GM21576 (cell line): ENCODE data around the gene LGI2.
A peak's percentile ranks its signal among the peaks of the same experiment; 100 is the strongest.

Source experiments
- ATAC-seq: cut with Tn5 transposase; IDR thresholded peaks from one replicate; pipeline ENCODE4 v1.9.1; 2021; ENCODE audit warnings: mild to moderate bottlenecking, moderate library complexity; ENCODE audit not compliant: unreplicated experiment

The LGI2 gene

DNA sequence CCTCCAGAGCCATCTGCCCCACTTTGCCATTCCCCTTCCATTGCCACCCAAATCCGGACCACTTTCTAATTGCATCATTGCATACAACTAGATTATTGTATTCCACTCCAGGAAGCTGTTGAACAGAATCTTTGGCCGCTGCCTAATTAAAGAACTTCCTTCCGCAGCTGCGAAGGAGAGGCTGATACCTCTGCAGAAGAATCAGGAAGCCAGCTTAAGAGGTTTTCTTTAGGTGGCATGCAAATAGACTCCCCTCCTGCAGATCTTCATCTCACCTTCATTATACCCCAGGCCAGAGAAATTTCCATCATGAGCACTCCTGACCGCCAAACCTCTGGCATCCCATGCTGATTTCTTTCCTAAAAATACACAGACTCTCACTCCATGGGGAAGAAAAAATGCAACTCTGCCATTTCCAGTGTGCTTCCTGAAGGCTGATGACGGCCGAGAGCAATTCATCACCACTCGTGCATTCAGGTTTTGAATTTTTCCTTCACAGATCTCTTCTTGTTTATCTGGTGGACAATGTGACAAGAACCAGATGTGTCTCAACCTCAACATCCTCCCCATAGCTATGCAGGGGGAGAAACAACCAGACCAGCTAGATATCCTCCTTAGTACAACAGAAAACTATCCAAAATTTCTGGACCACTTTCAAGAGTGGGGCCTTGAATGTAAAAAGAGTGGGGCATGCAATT is 31.2 kb downstream of the LGI2 start:
- ATAC-seq, result no peak

DNA sequence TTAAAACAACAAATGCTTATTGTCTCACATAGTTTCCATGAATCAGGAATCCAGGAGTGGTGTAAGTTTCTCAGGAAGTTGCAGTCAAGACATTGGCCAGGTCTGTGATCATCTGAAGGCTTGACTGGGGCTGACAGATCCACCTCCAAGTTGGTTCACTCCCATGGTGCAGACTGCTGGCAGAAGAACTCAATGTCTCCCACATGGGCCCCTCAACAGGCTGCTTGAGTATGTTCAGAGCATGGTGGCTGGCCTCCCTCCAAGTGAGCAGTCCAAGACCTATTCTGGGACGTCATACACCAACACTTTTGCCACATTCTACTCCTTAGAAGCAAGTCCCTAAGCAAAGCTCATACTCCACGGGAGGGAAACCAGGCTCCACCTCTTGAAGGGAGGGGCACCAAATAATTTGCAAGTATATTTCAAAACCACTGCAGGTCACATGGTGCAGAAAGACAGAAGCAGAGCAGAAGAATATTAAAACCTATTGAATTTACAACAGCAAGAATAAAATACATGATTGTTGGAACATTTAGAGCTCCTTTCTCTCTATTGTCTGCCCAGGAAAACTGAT is 35.3 kb downstream of the LGI2 start:
- ATAC-seq, result no peak

DNA sequence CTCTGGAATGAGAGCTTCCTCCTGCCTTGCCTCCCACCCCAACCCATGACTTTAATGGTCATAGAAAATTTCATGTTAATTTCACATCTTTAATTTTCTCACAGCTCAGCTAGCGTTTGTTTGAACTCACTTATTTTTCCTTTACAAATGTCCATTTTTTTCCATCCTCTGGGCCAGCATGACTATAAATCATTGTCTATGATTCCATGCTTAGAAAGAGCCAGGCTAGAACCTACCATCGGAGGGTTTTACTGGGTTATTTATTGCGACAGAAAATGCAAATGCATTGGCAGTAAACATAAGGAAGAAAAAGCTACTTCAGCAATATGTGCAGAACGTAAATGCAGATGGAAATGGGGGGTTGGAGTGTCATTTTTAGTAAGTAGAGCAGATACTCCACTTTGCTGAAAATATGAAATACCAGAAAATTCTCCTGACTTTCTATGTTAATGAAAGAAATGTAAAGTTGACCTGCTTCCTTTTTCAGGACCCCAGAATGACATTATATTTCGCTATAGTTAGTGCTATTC is 37.1 kb downstream of the LGI2 start:
- ATAC-seq, result no peak

- ATAC-seq, result no peak
Measured at GRCh38 chr4:24992968-24993367, 37.8 kb downstream of the LGI2 start.

- ATAC-seq, result no peak
Measured at GRCh38 chr4:24991015-24991414, 39.7 kb downstream of the LGI2 start.

DNA sequence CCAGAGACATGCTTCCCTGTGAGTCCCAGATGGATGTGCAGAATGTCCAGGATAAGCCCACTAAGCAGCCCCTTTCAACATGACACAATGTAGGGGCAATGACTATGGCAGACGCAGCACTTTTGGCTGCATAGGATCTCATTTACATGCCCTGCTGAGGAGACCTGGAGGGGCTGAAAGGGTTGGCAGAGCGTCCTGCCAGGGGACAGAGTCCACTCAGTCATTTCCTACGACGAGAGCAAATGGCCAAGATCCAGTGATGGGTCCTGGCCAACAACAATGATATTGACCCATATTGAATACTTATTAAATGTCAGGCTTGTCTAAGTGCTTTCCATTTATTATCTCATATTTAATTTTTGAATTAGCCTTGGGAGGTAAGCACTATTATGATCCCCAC is 41.4 kb downstream of the LGI2 start:
- no peak for ATAC-seq

DNA sequence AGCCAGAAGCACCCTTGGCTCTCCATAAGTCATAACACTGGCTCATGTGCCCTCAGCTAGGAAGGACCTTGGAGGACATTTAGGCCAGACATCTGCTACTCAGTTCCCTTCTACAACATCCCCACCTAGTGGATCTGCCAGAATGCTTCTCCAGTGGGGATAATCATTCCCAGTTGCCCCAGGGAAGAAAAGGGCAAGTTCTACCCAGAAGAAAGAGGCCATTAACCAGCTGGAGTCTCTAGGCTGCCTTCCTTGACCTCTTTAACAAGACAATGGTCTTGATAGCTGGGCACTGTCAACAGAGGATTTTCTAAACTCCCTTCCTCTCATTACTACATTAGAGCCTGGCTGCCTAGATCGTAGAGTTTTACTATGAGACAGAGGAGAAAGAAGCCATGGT is 42.0 kb downstream of the LGI2 start:
- no peak for ATAC-seq

GRCh38 chr4:24984602-24985532 is 45.9 kb downstream of the LGI2 start:
- no peak for ATAC-seq

DNA sequence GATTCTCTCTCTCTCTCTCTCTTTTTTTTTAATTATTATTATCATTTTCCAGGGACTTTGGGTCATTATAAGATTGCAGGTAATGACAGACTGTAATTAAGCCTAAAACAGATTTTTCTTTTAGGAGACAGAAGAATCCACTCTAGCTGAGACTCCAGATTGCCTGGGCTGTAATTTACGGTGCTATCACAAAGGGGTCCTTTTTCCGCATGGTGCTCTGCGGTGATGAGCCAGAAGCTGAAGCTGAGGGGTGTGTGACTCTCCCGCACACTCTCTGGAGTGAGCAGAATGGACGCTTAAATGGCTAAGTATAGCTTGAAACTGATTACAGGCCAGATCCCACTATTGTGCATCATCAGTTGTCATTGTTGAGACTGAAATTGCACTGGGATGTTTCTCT is 50.0 kb downstream of the LGI2 start:
- no peak for ATAC-seq

GRCh38 chr4:24980064-24980690 is 50.6 kb downstream of the LGI2 start:
- peak; percentile 52 for ATAC-seq

DNA sequence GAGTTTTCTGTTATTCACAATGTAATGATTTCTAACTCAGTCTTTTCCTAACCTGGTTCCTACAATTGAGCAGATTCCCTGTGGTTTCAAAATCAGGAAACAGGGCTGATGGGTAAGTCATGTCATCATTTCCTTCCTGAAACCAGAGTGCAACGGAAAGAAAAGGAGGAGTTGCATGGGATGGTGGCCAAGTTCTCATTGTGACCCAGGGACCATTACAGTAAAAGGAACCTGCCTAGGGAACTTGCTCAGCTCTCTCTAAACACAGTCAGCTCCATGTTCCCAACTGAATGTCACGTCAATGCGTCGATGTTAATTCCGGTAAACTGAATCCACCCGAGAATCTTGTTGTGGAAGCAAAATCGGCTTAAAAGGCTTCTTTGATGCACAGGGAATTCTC is 51.2 kb downstream of the LGI2 start:
- ATAC-seq, result no peak

- no peak for ATAC-seq
Measured at GRCh38 chr4:24978291-24979075, 52.3 kb downstream of the LGI2 start.

- ATAC-seq, result no peak
Measured at GRCh38 chr4:24975510-24975909, 55.2 kb downstream of the LGI2 start.

GRCh38 chr4:24973747-24974601 is 56.8 kb downstream of the LGI2 start:
- no peak for ATAC-seq

GRCh38 chr4:24973404-24973746 is 57.4 kb downstream of the LGI2 start:
- ATAC-seq, result no peak

- ATAC-seq, result no peak
Measured at GRCh38 chr4:24971192-24971591, 59.6 kb downstream of the LGI2 start.

GRCh38 chr4:24970635-24971034 is 60.1 kb downstream of the LGI2 start:
- no peak for ATAC-seq

DNA sequence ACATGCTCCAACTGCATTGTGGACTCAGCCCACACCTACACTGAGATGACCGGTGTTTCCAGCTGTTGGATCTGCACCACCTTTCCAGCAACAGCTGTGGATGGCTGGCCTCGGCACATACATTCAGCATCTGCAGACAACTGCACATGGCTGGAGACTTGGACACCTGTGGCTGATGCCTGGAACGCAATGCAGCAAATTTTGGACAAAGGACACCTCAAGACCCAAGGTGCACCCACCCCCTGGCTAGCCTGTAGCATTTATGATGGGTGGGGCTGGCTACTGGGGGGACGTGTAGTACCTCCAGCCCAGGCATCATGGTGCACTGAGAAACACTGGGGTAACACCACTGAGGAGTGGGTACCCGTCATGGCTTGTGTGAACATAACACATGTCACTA is 60.6 kb downstream of the LGI2 start:
- no peak for ATAC-seq

DNA sequence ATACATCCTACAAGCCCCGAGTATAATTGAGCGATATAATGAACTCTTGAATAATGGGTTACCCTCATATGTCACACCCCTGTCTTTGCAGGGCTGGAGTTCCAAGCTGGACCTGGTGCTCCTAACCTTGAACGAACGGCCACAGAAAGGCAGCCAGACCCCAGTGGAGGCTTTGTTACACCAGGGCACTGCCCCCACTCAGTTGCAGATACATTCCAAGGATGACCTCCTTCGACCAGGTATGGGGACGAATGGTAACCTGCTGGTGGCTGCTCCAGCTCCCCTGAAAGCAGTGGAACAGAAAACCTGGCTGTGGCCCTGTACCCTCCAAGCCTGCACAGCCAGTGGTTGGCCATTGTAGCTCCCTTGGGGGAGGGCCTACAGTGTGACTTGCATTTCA is 61.3 kb downstream of the LGI2 start:
- no peak for ATAC-seq

DNA sequence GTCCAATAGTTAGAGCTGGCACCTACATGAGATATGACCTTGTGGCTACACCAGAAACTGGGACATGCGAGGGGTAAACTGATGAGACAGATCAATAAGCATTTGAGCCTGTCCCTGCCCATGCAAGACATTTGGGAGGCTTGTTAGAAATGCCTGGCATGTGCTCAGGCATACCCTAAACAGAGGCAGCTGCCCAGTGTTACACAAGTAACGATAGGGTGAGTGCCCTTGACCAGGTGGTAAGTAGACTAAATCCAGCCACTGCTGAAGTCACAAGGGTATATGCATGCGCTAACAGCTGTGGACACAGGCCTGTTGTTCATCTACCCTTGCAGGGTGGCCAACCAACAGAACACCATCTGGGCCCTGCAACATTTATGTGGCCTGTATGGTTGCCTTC is 61.8 kb downstream of the LGI2 start:
- ATAC-seq, result no peak
